Activated CD4-positive, alpha-beta T cell treated with anti-CD3 and anti-CD28 coated beads, Interleukin-2, amount 50 U/mL, for 48 hours (primary cell): ENCODE data around the gene KRT38.
"Not testable (repeated sequence)": the region's sequence is repeated elsewhere in the genome, so short reads cannot be mapped to it uniquely, and the experiment has no call there.

Experiments used
- DNase-seq, 2 experiments: peaks; one replicate each; pipeline ENCODE4 v3.0.0-alpha.2; 2020

Gene KRT38

GRCh38 chr17:41457676-41458075, 16.9 kb upstream of the KRT38 start:
- no peak for DNase-seq

GRCh38 chr17:41456204-41456603, 15.4 kb upstream of the KRT38 start:
- no peak for DNase-seq

- no peak for DNase-seq
Observed at GRCh38 chr17:41455236-41455635, 14.5 kb upstream of the KRT38 start.

GRCh38 chr17:41453066-41453465, 12.3 kb upstream of the KRT38 start:
- no peak for DNase-seq

- no peak for DNase-seq
Observed at GRCh38 chr17:41452281-41452680, 11.5 kb upstream of the KRT38 start.

- DNase-seq = no peak
Observed at GRCh38 chr17:41451154-41451728, 10.5 kb upstream of the KRT38 start.

- no peak for DNase-seq
Observed at GRCh38 chr17:41449008-41449407, 8.2 kb upstream of the KRT38 start.

- DNase-seq = no peak
Observed at GRCh38 chr17:41448506-41448905, 7.7 kb upstream of the KRT38 start.

GRCh38 chr17:41446806-41447205, 6.0 kb upstream of the KRT38 start:
- no peak for DNase-seq

- DNase-seq = no peak
Observed at GRCh38 chr17:41444640-41445039, 3.9 kb upstream of the KRT38 start.

- no peak for DNase-seq
Observed at GRCh38 chr17:41444186-41444585, 3.4 kb upstream of the KRT38 start.

- no peak for DNase-seq
Observed at GRCh38 chr17:41442739-41443138, 2.0 kb upstream of the KRT38 start.

- DNase-seq = no peak
Observed at GRCh38 chr17:41439375-41439774, 1.4 kb downstream of the KRT38 start.

- DNase-seq = no peak
Observed at GRCh38 chr17:41437769-41438168, 3.0 kb downstream of the KRT38 start.

GRCh38 chr17:41437254-41437653, 3.5 kb downstream of the KRT38 start:
- no peak for DNase-seq

GRCh38 chr17:41434415-41434814, 6.4 kb downstream of the KRT38 start:
- no peak for DNase-seq

GRCh38 chr17:41434005-41434404, 6.8 kb downstream of the KRT38 start:
- no peak for DNase-seq

GRCh38 chr17:41433586-41433985, 7.2 kb downstream of the KRT38 start:
- no peak for DNase-seq

GRCh38 chr17:41430376-41430775, 10.4 kb downstream of the KRT38 start:
- DNase-seq = not testable (repeated sequence)

- DNase-seq = no peak
Observed at GRCh38 chr17:41429667-41430066, 11.1 kb downstream of the KRT38 start.

- no peak for DNase-seq
Observed at GRCh38 chr17:41428591-41429291, 12.0 kb downstream of the KRT38 start.

- DNase-seq = no peak
Observed at GRCh38 chr17:41424111-41424635, 16.6 kb downstream of the KRT38 start, which contains the start of gene KRT37. TSS of gene KRT37 (minus strand) at chr17:41424585. CDS start at chr17:41424523, 62 bp downstream.

- not testable (repeated sequence) for DNase-seq
Observed at GRCh38 chr17:41422586-41422985, 18.2 kb downstream of the KRT38 start.

- DNase-seq = no peak
Observed at GRCh38 chr17:41421617-41422016, 19.2 kb downstream of the KRT38 start.

- no peak for DNase-seq
Observed at GRCh38 chr17:41421116-41421515, 19.7 kb downstream of the KRT38 start.
